K562 (cell line): ENCODE measurements around the gene CD72. TPM values are rescaled to one million over a fixed set of nuclear protein-coding genes. Genes with fewer than 3 reads are reported as not detected.
A peak's percentile ranks its signal among the peaks of the same experiment; 100 is the strongest.

Source experiments
- ARHGAP35 ChIP-seq: fragments of 450-650 bp; IDR thresholded peaks from 2 replicates; pipeline ENCODE4 v1.6.1; 2018; ENCODE audit not compliant: partially characterized antibody
- ARNT ChIP-seq, 2 experiments: fragments of 450-650 bp; IDR thresholded peaks; 2 replicates each; pipeline ENCODE4 v1.6.1; 2016; ENCODE audit warnings: mild to moderate bottlenecking in 1 of 2
- CHAMP1 ChIP-seq: fragments of 450-650 bp; IDR thresholded peaks from 2 replicates; pipeline ENCODE4 v1.6.1; 2016; ENCODE audit warnings: mild to moderate bottlenecking
- DEAF1 ChIP-seq: fragments of 450-650 bp; formaldehyde crosslinking; IDR thresholded peaks from 2 replicates; pipeline ENCODE4 v1.4.0; 2020; ENCODE audit warnings: mild to moderate bottlenecking, moderate library complexity
- EGR1 ChIP-seq: fragments of 450-650 bp; conservative IDR thresholded peaks from 2 replicates; pipeline ENCODE4 v1.6.1; 2017; ENCODE audit warnings: mild to moderate bottlenecking
- ELF4 ChIP-seq: fragments of 450-650 bp; formaldehyde crosslinking; IDR thresholded peaks from 2 replicates; pipeline ENCODE4 v1.4.0; 2022; ENCODE audit warnings: missing genetic modification characterization
- ETV1 ChIP-seq: fragments of 450-650 bp; conservative IDR thresholded peaks from 2 replicates; pipeline ENCODE4 v1.6.1; 2016; ENCODE audit warnings: missing genetic modification characterization, control low read depth, low read depth, missing compliant biosample characterization
- HCFC1 ChIP-seq: IDR thresholded peaks from 2 replicates; pipeline ENCODE4 v1.6.1; 2012; ENCODE audit warnings: low read depth, low read length, improper control_type of control experiment
- HDAC2 ChIP-seq: fragments of 450-650 bp; IDR thresholded peaks from 2 replicates; pipeline ENCODE4 v1.6.1; 2016; ENCODE audit warnings: mild to moderate bottlenecking
- NFE2 ChIP-seq: IDR thresholded peaks from 2 replicates; pipeline ENCODE4 v1.6.1; 2014; ENCODE audit warnings: antibody characterized with exemption, low read depth
- NFYB ChIP-seq: IDR thresholded peaks from 2 replicates; pipeline ENCODE4 v1.6.1; 2011; ENCODE audit warnings: mild to moderate bottlenecking, moderate library complexity; ENCODE audit not compliant: insufficient read length; ENCODE audit errors: extremely low read depth
- NRF1 ChIP-seq, 2 experiments: fragments of 450-650 bp; IDR thresholded peaks in 1 of 2; conservative IDR thresholded peaks in 1 of 2; 2 replicates each; pipeline ENCODE4 v1.6.1; 2014; ENCODE audit warnings: mild to moderate bottlenecking in 2 of 2
- RBM22 ChIP-seq: fragments of 200-400 bp; formaldehyde crosslinking; IDR thresholded peaks from 2 replicates; pipeline ENCODE4 v1.6.1; 2018; ENCODE audit warnings: low read length, low read depth; ENCODE audit not compliant: poor library complexity, severe bottlenecking
- RHOXF2B ChIP-seq: fragments of 250-450 bp; sonication (Bioruptor Pico); conservative IDR thresholded peaks from 2 replicates; pipeline ENCODE4 v1.5.1; 2021
- SIRT6 ChIP-seq: IDR thresholded peaks from one replicate; pipeline ENCODE4 v1.6.1; 2012; ENCODE audit warnings: low read depth, mild to moderate bottlenecking, control low read depth, inconsistent platforms, low read length, moderate library complexity
- TBP ChIP-seq: optimal IDR thresholded peaks from 2 replicates; pipeline ENCODE3; 2011; ENCODE audit warnings: low read depth, low read length, improper control_type of control experiment
- THRB ChIP-seq: fragments of 450-650 bp; formaldehyde crosslinking; conservative IDR thresholded peaks from 2 replicates; pipeline ENCODE4 v1.4.0; 2022; ENCODE audit warnings: mild to moderate bottlenecking, missing genetic modification characterization
- VEZF1 ChIP-seq: fragments of 200-800 bp; sonication (Bioruptor generic); IDR thresholded peaks from 2 replicates; pipeline ENCODE4 v1.6.1; 2017; ENCODE audit warnings: missing genetic modification characterization, missing compliant biosample characterization
- ZNF785 ChIP-seq: fragments of 250-450 bp; sonication (Bioruptor Pico); IDR thresholded peaks from 2 replicates; pipeline ENCODE4 v1.4.0; 2020; ENCODE audit warnings: mild to moderate bottlenecking
- polyA plus RNA-seq, 8 experiments: library from polyadenylated mRNA; depleted of rRNA in 4 of 8; stranded (reverse) in 5 of 8; unstranded in 3 of 8; fragments of >200 nt; fragmentation: Nextera tagmentation in 2 of 8; fragmentation: Illumina TruSeq in 1 of 8; extraction: Ambion mirVana in 2 of 8; extraction: Trizol in 1 of 8; gene quantifications; 2 replicates each; pipeline versions ENCODE4 v1.2.1 to v1.2.3, GENCODE V29; 2011 to 2014; ENCODE audit warnings: inconsistent platforms in 1 of 8, missing spikeins in 1 of 8
- total RNA-seq, 7 experiments: library from RNA; depleted of rRNA in 6 of 7; stranded (reverse); fragments of >200 nt in 6 of 7; fragmentation: Illumina TruSeq in 2 of 7; extraction: Trizol in 2 of 7; gene quantifications; 2 replicates each; pipeline versions ENCODE4 v1.2.1 to v1.2.3, GENCODE V29; 2011 to 2021; ENCODE audit warnings: low replicate concordance in 1 of 7
- TF ChIP-seq, protein P1 (sequence below): sonication (generic); formaldehyde crosslinking; IDR thresholded peaks from 2 replicates; pipeline ENCODE4 v1.8.0; 2022; ENCODE audit warnings: mild to moderate bottlenecking, missing genetic modification reagents, borderline replicate concordance

The CD72 gene
- total and polyA plus RNA-seq, 9 of the 15 experiments (the other 6 are each of a cell fraction or from before 2014, with no cell fraction given) = 0.11 to 0.78 (median 0.27) TPM; not detected in 1

GRCh38 chr9:35603986-35604577 is 14.1 kb downstream of the CD72 start (continued):
- TF ChIP-seq VEZF1 (CRISPR knock-in tag) (peak; percentile 52), RBM22 (no peak), HCFC1 (peak; percentile 33; the same call in 1 of the 2 replicates), RHOXF2B (CRISPR knock-in tag) (no peak), EGR1 (peak; percentile 90), NFE2 (peak; percentile 82), ELF4 (CRISPR knock-in tag) (0 out of 2 replicates have a peak, but pooled peaks have one; percentile 35), HDAC2 (0 out of 2 replicates have a peak, but pooled peaks have one; percentile 9), ETV1 (tag) (no peak; the same call in 1 of the 2 replicates), ARNT (IDR thresholded peaks at IDR 0.05) (no peak), SIRT6 (no peak), NFYB (peak; percentile 24), ZNF785 (CRISPR knock-in tag) (no peak), DEAF1 (CRISPR knock-in tag) (no peak), THRB (CRISPR knock-in tag) (0 out of 2 replicates have a peak, but pooled peaks have one; percentile 20), ARHGAP35 (no peak), TBP (peak; percentile 93), CHAMP1 (peak; percentile 80), NRF1 (conservative IDR thresholded peaks at IDR 0.05 in 1 of 2, IDR thresholded peaks at IDR 0.05 in 1 of 2) (peak; percentile 96 to 97)
- TF ChIP-seq, protein P1, sequence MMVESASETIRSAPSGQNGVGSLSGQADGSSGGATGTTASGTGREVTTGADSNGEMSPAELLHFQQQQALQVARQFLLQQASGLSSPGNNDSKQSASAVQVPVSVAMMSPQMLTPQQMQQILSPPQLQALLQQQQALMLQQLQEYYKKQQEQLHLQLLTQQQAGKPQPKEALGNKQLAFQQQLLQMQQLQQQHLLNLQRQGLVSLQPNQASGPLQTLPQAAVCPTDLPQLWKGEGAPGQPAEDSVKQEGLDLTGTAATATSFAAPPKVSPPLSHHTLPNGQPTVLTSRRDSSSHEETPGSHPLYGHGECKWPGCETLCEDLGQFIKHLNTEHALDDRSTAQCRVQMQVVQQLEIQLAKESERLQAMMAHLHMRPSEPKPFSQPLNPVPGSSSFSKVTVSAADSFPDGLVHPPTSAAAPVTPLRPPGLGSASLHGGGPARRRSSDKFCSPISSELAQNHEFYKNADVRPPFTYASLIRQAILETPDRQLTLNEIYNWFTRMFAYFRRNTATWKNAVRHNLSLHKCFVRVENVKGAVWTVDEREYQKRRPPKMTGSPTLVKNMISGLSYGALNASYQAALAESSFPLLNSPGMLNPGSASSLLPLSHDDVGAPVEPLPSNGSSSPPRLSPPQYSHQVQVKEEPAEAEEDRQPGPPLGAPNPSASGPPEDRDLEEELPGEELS (CRISPR knock-in tag) = no peak
